GM18526 (cell line): ENCODE results near the gene PFKM.

Experiments
- POLR2A ChIP-seq: IDR thresholded peaks from 3 replicates; pipeline ENCODE4 v1.6.1; 2011; ENCODE audit not compliant: insufficient read length; ENCODE audit errors: extremely low read depth

The PFKM gene

GRCh38 chr12:48187916-48188695 is 68.9 kb downstream of the PFKM start:
- no peak for TF ChIP-seq POLR2A

GRCh38 chr12:48189331-48190125 is 70.4 kb downstream of the PFKM start:
- TF ChIP-seq POLR2A = no peak

- no peak for TF ChIP-seq POLR2A
These were observed 71.9 kb downstream of the PFKM start for GRCh38 chr12:48191096-48191495.

- TF ChIP-seq POLR2A = no peak
These were observed 73.7 kb downstream of the PFKM start for GRCh38 chr12:48192861-48193260.

GRCh38 chr12:48193623-48194022 is 74.5 kb downstream of the PFKM start:
- TF ChIP-seq POLR2A = no peak

GRCh38 chr12:48194799-48195201 is 75.6 kb downstream of the PFKM start:
- no peak for TF ChIP-seq POLR2A
